DOHH2 (cell line): ENCODE measurements around the gene RNF207.

Experiments used
- H3F3A ChIP-seq: fragments of 200-600 bp; sonication (generic), shearing (Covaris generic); 2 replicates; pipeline ENCODE4 v1.6.0; 2016; ENCODE audit warnings: antibody characterized with exemption, mild to moderate bottlenecking; ENCODE audit not compliant: control insufficient read depth, insufficient read depth
- H3K27ac ChIP-seq: fragments of 200-600 bp; sonication (generic); 2 replicates; pipeline ENCODE4 v1.5.1; 2014; ENCODE audit warnings: low read depth, mild to moderate bottlenecking, low read length, moderate library complexity
- H3K27me3 ChIP-seq: fragments of 200-600 bp; sonication (generic); 2 replicates; pipeline ENCODE4 v1.6.1; 2014; ENCODE audit warnings: mild to moderate bottlenecking, low read length, mixed read lengths; ENCODE audit not compliant: control insufficient read depth
- H3K36me3 ChIP-seq: fragments of 200-600 bp; sonication (generic); 2 replicates; pipeline ENCODE4 v1.6.1; 2014; ENCODE audit warnings: mild to moderate bottlenecking, low read length, moderate library complexity, mixed read lengths; ENCODE audit not compliant: control insufficient read depth
- H3K4me1 ChIP-seq: fragments of 200-600 bp; sonication (generic); 2 replicates; pipeline ENCODE4 v1.6.1; 2014; ENCODE audit warnings: mild to moderate bottlenecking, low read length, mixed read lengths; ENCODE audit not compliant: control insufficient read depth
- H3K4me2 ChIP-seq: fragments of 200-600 bp; sonication (generic); 2 replicates; pipeline ENCODE4 v1.6.0; 2014; ENCODE audit warnings: mild to moderate bottlenecking, low read length, moderate library complexity
- H3K4me3 ChIP-seq: fragments of 200-600 bp; sonication (generic); 2 replicates; pipeline ENCODE4 v1.5.1; 2014; ENCODE audit warnings: mild to moderate bottlenecking, low read length, mixed read lengths
- H3K79me2 ChIP-seq: fragments of 200-600 bp; sonication (generic); 2 replicates; pipeline ENCODE4 v1.6.1; 2014; ENCODE audit warnings: mild to moderate bottlenecking, low read length, mixed read lengths; ENCODE audit not compliant: control insufficient read depth
- H3K9me2 ChIP-seq: fragments of 200-600 bp; sonication (generic); replicated peaks from 2 replicates; pipeline ENCODE4 v1.6.1; 2014; ENCODE audit warnings: mild to moderate bottlenecking, low read length, mixed read lengths; ENCODE audit not compliant: control insufficient read depth
- H3K9me3 ChIP-seq: fragments of 200-600 bp; sonication (generic); 2 replicates; pipeline ENCODE4 v1.6.1; 2014; ENCODE audit warnings: antibody characterized with exemption, low read length, mixed read lengths; ENCODE audit not compliant: control insufficient read depth, insufficient read depth
- H4K20me1 ChIP-seq: fragments of 200-600 bp; sonication (generic); 2 replicates; pipeline ENCODE4 v1.6.0; 2014; ENCODE audit warnings: low read depth, mild to moderate bottlenecking, antibody characterized with exemption, low read length, moderate library complexity; ENCODE audit not compliant: control insufficient read depth, insufficient read depth
- CTCF ChIP-seq: fragments of 200-600 bp; sonication (generic); IDR thresholded peaks from one replicate; pipeline ENCODE4 v1.5.1; 2014; ENCODE audit warnings: antibody characterized with exemption, mild to moderate bottlenecking, low read depth, low read length; ENCODE audit not compliant: poor library complexity, severe bottlenecking
- EZH2phosphoT487 ChIP-seq: fragments of 200-600 bp; sonication (generic); IDR thresholded peaks from 2 replicates; pipeline ENCODE4 v1.6.1; 2017; ENCODE audit warnings: borderline replicate concordance, mild to moderate bottlenecking, antibody characterized with exemption, low read length, moderate library complexity, mixed read lengths

The RNF207 gene

DNA sequence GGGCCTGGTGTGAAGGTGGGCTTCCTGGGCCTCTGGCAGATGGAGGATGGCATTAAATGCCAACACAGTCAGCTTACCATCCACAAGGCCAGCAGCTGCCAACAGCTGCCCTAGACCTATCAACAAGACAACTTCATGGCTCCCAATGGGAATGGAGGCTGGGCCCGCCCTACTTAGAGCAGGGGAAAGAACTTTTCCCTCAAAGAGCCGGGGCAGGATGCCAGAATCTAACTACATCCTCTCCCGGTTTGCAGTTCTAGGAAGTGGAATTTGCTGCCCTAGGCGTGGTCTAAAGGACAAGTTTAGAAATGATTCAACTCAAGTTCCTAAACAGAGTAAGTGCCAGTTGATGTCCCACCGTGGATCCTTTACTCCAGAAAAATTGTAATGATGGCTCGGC, 16.7 kb downstream of the RNF207 start:
- peaks cover 69% of the 10 kb centered on the region for H3K36me3 ChIP-seq
- H4K20me1 ChIP-seq, result peaks cover 8% of the 10 kb centered on the region; the same call in 1 of the 2 replicates

GRCh38 chr1:6223617-6224016, 17.7 kb downstream of the RNF207 start:
- H4K20me1 ChIP-seq, result peaks cover 8% of the 10 kb centered on the region; the same call in 1 of the 2 replicates
- no peaks in the 10 kb centered on the region for H3K9me2 ChIP-seq
- H3K79me2 ChIP-seq, result peaks cover 25% of the 10 kb centered on the region
- H3K27ac ChIP-seq, result no peak overlapping the region
- TF ChIP-seq EZH2phosphoT487 (no peak), CTCF (no peak)
- H3K4me1 ChIP-seq, result no peaks in the 10 kb centered on the region
- H3K36me3 ChIP-seq, result peaks cover 74% of the 10 kb centered on the region
- no peak overlapping the region for H3K4me3 ChIP-seq
- no peaks in the 10 kb centered on the region for H3K27me3 ChIP-seq
- H3F3A ChIP-seq, result no peaks in the 10 kb centered on the region; the same call in 1 of the 2 replicates
- H3K9me3 ChIP-seq, result no peaks in the 10 kb centered on the region
- no peak overlapping the region for H3K4me2 ChIP-seq

More for the DNA sequence above, 16.7 kb downstream of the RNF207 start:
- Histone ChIP-seq H3F3A (no peaks in the 10 kb centered on the region; the same call in 1 of the 2 replicates), H3K79me2 (peaks cover 22% of the 10 kb centered on the region), H3K4me2 (no peak overlapping the region), H3K4me1 (no peaks in the 10 kb centered on the region), H3K27ac (no peak overlapping the region), H3K9me3 (no peaks in the 10 kb centered on the region), H3K27me3 (no peaks in the 10 kb centered on the region), H3K9me2 (no peaks in the 10 kb centered on the region), H3K4me3 (no peak overlapping the region)
- TF ChIP-seq CTCF (no peak), EZH2phosphoT487 (no peak)

- Histone ChIP-seq H3K9me3 (no peaks in the 10 kb centered on the region), H3K4me3 (no peak overlapping the region), H3K36me3 (peaks cover 81% of the 10 kb centered on the region), H3F3A (no peaks in the 10 kb centered on the region; the same call in 1 of the 2 replicates), H4K20me1 (peaks cover 8% of the 10 kb centered on the region; the same call in 1 of the 2 replicates), H3K27ac (no peak overlapping the region), H3K27me3 (no peaks in the 10 kb centered on the region), H3K4me2 (no peak overlapping the region), H3K9me2 (no peaks in the 10 kb centered on the region), H3K79me2 (peaks cover 30% of the 10 kb centered on the region), H3K4me1 (no peaks in the 10 kb centered on the region)
- no peak for TF ChIP-seq CTCF
- no peak for TF ChIP-seq EZH2phosphoT487
Measured at GRCh38 chr1:6224718-6225117, 18.8 kb downstream of the RNF207 start.
